ENCODE measurements around the gene BICRA. TPM values are rescaled to one million over a fixed set of nuclear protein-coding genes. Genes with fewer than 3 reads are reported as not detected.

BICRA gene
- total and polyA plus RNA-seq, 2 of the 4 experiments (the other 2 are of a cell fraction) = 1.8 to 3.5 TPM

- Histone ChIP-seq H2BK20ac (ENCODE audit: low read depth, low read length) (no peak overlapping the region), H3K79me1 (ENCODE audit: low read depth in 1 of 2, low read length in 2 of 2) (peaks cover 41 to 78% of the 10 kb centered on the region in 2 experiments), H2AFZ (replicated peaks; ENCODE audit: low read length, poor library complexity) (no peak overlapping the region), H3K9me1 (ENCODE audit: insufficient read depth, low read length) (peaks cover 26% of the 10 kb centered on the region), H2AK5ac (ENCODE audit: low read depth, low read length) (no peak overlapping the region), H3K18ac (ENCODE audit: low read depth, low read length) (no peak overlapping the region), H3K4me1 (ENCODE audit: control insufficient read depth, insufficient read depth, low read length) (peaks cover 6% of the 10 kb centered on the region; the same call in 1 of the 2 replicates), H3K36me3 (ENCODE audit: control insufficient read depth, insufficient read depth, low read length) (peaks cover 2% of the 10 kb centered on the region; the same call in 1 of the 2 replicates), H4K5ac (ENCODE audit: low read depth, low read length) (no peak overlapping the region), H4K91ac (ENCODE audit: insufficient read depth, low read depth, low read length) (no peak overlapping the region), H4K8ac (ENCODE audit: low read depth in 2 of 2, low read length in 2 of 2) (no peak overlapping the region), H3K4ac (ENCODE audit: low read depth, low read length) (no peak overlapping the region), H2BK15ac (ENCODE audit: low read depth, low read length) (no peak overlapping the region), H3K23ac (ENCODE audit: low read depth, low read length) (no peak overlapping the region), H3K27me3 (ENCODE audit: control insufficient read depth, insufficient read depth, low read length) (no peaks in the 10 kb centered on the region), H3K56ac (ENCODE audit: extremely low read depth, insufficient read depth, low read length) (no peak overlapping the region), H3K4me2 (ENCODE audit: low read depth, low read length) (no peak overlapping the region), H4K20me1 (ENCODE audit: insufficient read depth, low read length) (peaks cover 73% of the 10 kb centered on the region), H3K27ac (ENCODE audit: insufficient read depth, low read length) (no peak overlapping the region), H3K14ac (replicated peaks; ENCODE audit: low read depth, low read length) (no peak overlapping the region), H3K9me3 (ENCODE audit: control insufficient read depth, insufficient read depth, low read length) (no peaks in the 10 kb centered on the region), H3K4me3 (ENCODE audit: insufficient read depth, low read depth, low read length) (no peak overlapping the region), H3K9ac (ENCODE audit: low read depth, low read length) (no peak overlapping the region), H2AK9ac (replicated peaks; ENCODE audit: low read depth, low read length, poor library complexity) (no peak overlapping the region), H2BK5ac (ENCODE audit: low read depth, low read length, poor library complexity, severe bottlenecking) (no peak overlapping the region), H2BK120ac (ENCODE audit: low read depth, low read length) (no peak overlapping the region)
- in situ Hi-C loops (cut with MboI; ENCODE audit: low sequenced_read_pairs) = no loop called here
- DNase-seq = no peak
- no TSS peak for BruUV-seq (replicated peaks)
- intact Hi-C loops (cut with micrococcal nuclease) = no loop called here
- no CpG with 5 or more reads among the region's 4 CpGs for WGBS, 2 experiments (ENCODE audit: extremely low coverage in 2 of 2, insufficient read length in 1 of 2)
- ATAC-seq (ENCODE audit: low read depth) = no peak
- TF ChIP-seq NFE2L2 (IDR thresholded peaks at IDR 0.05; ENCODE audit: low read depth, low read length) (no peak), MXI1 (IDR thresholded peaks at IDR 0.05; ENCODE audit: borderline replicate concordance, low read depth, low read length) (no peak), RFX5 (IDR thresholded peaks at IDR 0.05; ENCODE audit: low read depth, low read length) (no peak), SMC3 (IDR thresholded peaks at IDR 0.05; ENCODE audit: low read depth, low read length) (no peak), POLR2A (IDR thresholded peaks at IDR 0.05; ENCODE audit: low read depth, low read length) (no peak), BHLHE40 (IDR thresholded peaks at IDR 0.05; ENCODE audit: low read depth, low read length) (no peak), FOS (IDR thresholded peaks at IDR 0.05; ENCODE audit: low read depth, low read length) (no peak)
- TF ChIP-seq, protein P1, sequence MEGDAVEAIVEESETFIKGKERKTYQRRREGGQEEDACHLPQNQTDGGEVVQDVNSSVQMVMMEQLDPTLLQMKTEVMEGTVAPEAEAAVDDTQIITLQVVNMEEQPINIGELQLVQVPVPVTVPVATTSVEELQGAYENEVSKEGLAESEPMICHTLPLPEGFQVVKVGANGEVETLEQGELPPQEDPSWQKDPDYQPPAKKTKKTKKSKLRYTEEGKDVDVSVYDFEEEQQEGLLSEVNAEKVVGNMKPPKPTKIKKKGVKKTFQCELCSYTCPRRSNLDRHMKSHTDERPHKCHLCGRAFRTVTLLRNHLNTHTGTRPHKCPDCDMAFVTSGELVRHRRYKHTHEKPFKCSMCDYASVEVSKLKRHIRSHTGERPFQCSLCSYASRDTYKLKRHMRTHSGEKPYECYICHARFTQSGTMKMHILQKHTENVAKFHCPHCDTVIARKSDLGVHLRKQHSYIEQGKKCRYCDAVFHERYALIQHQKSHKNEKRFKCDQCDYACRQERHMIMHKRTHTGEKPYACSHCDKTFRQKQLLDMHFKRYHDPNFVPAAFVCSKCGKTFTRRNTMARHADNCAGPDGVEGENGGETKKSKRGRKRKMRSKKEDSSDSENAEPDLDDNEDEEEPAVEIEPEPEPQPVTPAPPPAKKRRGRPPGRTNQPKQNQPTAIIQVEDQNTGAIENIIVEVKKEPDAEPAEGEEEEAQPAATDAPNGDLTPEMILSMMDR (conservative IDR thresholded peaks at IDR 0.05; ENCODE audit: low read depth, low read length) = no peak
- TF ChIP-seq, protein P2, sequence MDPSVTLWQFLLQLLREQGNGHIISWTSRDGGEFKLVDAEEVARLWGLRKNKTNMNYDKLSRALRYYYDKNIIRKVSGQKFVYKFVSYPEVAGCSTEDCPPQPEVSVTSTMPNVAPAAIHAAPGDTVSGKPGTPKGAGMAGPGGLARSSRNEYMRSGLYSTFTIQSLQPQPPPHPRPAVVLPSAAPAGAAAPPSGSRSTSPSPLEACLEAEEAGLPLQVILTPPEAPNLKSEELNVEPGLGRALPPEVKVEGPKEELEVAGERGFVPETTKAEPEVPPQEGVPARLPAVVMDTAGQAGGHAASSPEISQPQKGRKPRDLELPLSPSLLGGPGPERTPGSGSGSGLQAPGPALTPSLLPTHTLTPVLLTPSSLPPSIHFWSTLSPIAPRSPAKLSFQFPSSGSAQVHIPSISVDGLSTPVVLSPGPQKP (IDR thresholded peaks at IDR 0.05; ENCODE audit: borderline replicate concordance, low read depth, low read length) = no peak
- TF ChIP-seq, protein P3, sequence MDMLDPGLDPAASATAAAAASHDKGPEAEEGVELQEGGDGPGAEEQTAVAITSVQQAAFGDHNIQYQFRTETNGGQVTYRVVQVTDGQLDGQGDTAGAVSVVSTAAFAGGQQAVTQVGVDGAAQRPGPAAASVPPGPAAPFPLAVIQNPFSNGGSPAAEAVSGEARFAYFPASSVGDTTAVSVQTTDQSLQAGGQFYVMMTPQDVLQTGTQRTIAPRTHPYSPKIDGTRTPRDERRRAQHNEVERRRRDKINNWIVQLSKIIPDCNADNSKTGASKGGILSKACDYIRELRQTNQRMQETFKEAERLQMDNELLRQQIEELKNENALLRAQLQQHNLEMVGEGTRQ (IDR thresholded peaks at IDR 0.05; ENCODE audit: low read depth, low read length) = no peak
- CTCF ChIA-PET = no interaction called here
- POLR2A ChIA-PET (ENCODE audit: unreplicated experiment) = no interaction called here
- dilution Hi-C loops (cut with HindIII; ENCODE audit: low sequenced_read_pairs, unreplicated experiment) = no loop called here
Observed at GRCh38 chr19:47633517-47633916, 24.6 kb downstream of the BICRA start.
